Measurements from ENCODE around the gene PSMD1. TPM values are rescaled to one million over a fixed set of nuclear protein-coding genes. Genes with fewer than 3 reads are reported as not detected.

PSMD1 gene
- polyA plus RNA-seq, 2 donors: 18.0 to 38.6 TPM

DNA sequence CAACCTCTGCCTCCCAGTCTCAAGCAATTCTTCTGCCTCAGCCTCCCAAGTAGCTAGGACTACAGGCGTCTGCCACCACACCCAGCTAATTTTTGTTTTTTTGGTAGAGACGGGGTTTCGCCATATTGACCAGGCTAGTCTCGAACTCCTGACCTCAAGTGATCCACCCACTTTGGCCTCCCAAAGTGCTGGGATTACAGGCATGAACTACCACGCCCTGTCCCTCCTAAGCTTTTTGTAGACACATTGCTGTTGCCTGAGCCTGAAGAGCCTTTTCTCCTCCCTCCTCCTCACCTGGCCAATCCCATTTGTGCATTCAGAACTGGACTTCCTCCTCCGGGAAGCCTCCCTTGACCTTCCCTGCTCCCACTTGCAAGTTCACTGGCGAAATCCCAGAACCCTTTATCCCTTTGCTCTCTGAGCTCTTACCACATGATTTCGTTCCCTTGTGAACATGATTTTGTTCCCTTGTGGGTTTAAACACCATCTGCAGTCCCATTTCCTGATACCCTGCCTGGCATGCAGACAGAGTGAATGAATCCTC, 16.8 kb upstream of the PSMD1 start:
- Histone ChIP-seq H3K4me1 (ENCODE audit: control insufficient read depth in 2 of 2, insufficient read depth in 2 of 2, low read length in 1 of 2) (peaks cover 0 to 4% of the 10 kb centered on the region in 2 donors), H3K4me3 (ENCODE audit: low read depth in 1 of 2, low read length in 2 of 2) (no peak overlapping the region), H3K27me3 (ENCODE audit: control insufficient read depth in 1 of 2, insufficient read depth in 2 of 2, low read length in 2 of 2) (peaks cover 0 to 17% of the 10 kb centered on the region in 2 donors), H3K36me3 (ENCODE audit: control insufficient read depth in 2 of 2, insufficient read depth in 2 of 2, low read length in 1 of 2) (no peaks in the 10 kb centered on the region), H3K27ac (ENCODE audit: low read depth in 2 of 2, low read length in 1 of 2) (no peak overlapping the region), H3K9me3 (ENCODE audit: control insufficient read depth in 2 of 2, insufficient read depth in 1 of 2, low read depth in 1 of 2, low read length in 1 of 2) (peaks cover 3 to 4% of the 10 kb centered on the region in 2 donors)
- WGBS, 2 donors: 65 to 78% methylated on average over 8 of the region's 8 CpGs

DNA sequence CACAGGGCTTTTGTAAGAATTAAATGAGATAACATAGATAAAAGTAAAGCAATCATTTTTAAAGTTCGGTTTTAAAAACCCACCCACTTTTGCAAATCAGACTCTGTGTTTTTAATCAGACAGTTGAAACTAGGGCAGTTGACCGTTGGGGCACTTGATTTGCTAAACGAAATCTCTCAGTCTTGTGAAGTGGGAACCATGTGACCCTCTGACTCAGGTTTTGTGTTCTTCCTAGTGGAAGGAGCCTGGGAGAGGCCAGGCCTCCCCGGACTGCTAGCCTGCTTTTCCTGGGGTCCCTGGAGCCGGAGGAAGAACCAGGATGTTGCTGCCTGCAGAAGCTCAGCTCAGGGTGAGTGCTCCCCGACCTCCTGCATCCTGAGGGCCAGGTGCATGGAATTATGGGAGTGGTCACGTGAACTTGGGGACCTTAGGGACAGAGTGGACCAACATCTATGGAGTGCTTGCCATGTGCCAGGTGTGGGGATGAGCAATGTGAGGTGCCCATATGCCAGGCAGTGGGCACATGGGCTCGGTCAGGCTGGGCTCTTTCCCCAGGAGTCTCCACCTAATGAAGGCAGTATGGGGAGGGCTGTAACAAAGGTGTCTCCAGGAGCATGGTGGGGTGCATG, 15.5 kb upstream of the PSMD1 start:
- Histone ChIP-seq H3K36me3 (ENCODE audit: control insufficient read depth in 2 of 2, insufficient read depth in 2 of 2, low read length in 1 of 2) (no peaks in the 10 kb centered on the region), H3K27me3 (ENCODE audit: control insufficient read depth in 1 of 2, insufficient read depth in 2 of 2, low read length in 2 of 2) (peaks cover 0 to 14% of the 10 kb centered on the region in 2 donors), H3K27ac (ENCODE audit: low read depth in 2 of 2, low read length in 1 of 2) (no peak overlapping the region), H3K4me1 (ENCODE audit: control insufficient read depth in 2 of 2, insufficient read depth in 2 of 2, low read length in 1 of 2) (peaks cover 0 to 4% of the 10 kb centered on the region in 2 donors), H3K9me3 (ENCODE audit: control insufficient read depth in 2 of 2, insufficient read depth in 1 of 2, low read depth in 1 of 2, low read length in 1 of 2) (peaks cover under 1 to 3% of the 10 kb centered on the region in 2 donors), H3K4me3 (ENCODE audit: low read depth in 1 of 2, low read length in 2 of 2) (no peak overlapping the region)
- 69 to 74% methylated on average over 8 of the region's 8 CpGs for WGBS, 2 donors

DNA sequence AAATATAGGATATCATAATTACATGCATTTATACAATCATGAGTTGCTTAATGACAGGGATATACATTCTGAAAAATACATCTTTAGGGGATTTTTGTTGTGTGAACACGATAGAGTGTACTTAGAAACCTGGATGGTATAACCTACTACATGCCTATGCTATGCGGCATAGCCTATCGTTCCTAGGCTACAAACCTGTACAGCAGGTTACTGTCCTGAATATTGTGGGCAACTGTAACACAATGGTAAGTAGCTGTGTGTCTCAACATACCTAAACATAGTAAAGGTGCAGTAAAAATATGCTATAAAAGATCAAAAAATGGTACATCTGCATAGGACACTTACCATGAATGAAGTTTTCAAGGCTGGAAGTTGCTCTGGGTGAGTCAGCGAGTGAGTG, 12.9 kb upstream of the PSMD1 start:
- Histone ChIP-seq H3K9me3 (ENCODE audit: control insufficient read depth in 2 of 2, insufficient read depth in 1 of 2, low read depth in 1 of 2, low read length in 1 of 2) (peaks cover 0 to 3% of the 10 kb centered on the region in 2 donors), H3K36me3 (ENCODE audit: control insufficient read depth in 2 of 2, insufficient read depth in 2 of 2, low read length in 1 of 2) (no peaks in the 10 kb centered on the region), H3K4me3 (ENCODE audit: low read depth in 1 of 2, low read length in 2 of 2) (no peak overlapping the region), H3K27me3 (ENCODE audit: control insufficient read depth in 1 of 2, insufficient read depth in 2 of 2, low read length in 2 of 2) (no peaks in the 10 kb centered on the region), H3K4me1 (ENCODE audit: control insufficient read depth in 2 of 2, insufficient read depth in 2 of 2, low read length in 1 of 2) (no peaks in the 10 kb centered on the region), H3K27ac (ENCODE audit: low read depth in 2 of 2, low read length in 1 of 2) (no peak overlapping the region)
- 92% methylated on average over 4 of the region's 4 CpGs for WGBS, 2 donors

DNA sequence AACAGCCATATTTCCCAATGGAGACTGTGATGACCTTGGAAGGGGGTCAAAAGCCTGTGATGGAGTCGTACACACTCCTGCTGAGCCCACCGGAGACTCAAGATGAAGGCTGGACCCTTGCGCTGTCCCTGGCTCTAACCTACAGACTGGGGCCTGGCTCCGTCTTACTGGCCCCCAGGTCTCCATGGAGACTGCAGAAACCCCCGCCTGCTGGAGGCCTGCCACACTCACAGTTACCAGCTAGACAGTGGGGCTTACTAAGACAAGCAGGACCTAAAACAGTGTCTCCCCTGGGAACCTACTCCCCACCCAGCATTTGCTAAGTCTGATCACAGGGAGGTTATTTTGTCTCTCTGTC, 9.8 kb upstream of the PSMD1 start:
- H3K27me3 ChIP-seq (ENCODE audit: control insufficient read depth in 1 of 2, insufficient read depth in 2 of 2, low read length in 2 of 2): no peaks in the 10 kb centered on the region
- no peak overlapping the region for H3K4me3 ChIP-seq (ENCODE audit: low read depth in 1 of 2, low read length in 2 of 2)

DNA sequence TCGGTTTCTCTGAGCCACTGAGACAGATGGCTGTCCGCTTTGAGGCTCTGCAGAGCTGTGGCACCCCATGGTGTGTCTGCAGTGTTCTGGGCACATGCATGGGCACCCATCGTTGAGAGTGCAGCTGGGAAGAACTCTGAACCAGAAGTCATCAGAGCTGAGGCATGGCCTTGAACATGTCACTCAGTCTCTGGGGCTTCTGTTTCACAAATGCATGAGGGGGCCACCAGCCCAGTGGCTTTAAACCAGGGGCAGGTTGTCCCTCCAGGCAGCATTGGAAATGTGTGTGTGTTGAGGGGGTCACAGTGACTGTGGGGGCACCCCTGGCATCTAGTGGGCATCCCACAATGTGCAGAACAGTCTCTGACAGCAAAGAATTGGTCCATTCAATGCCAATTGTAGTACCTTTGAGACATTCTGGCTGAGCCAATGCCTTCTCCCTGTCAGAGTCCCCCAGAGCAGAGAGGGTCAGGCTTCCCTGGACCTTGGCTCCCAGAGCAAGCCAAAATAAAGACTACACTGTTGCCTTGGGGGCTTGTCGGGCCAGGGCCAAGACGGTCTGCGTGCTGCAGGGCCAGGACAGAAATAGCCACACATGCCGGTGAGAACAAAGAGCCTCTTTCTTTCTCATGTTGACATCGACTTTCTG, 9.3 kb upstream of the PSMD1 start:
- Histone ChIP-seq H3K9me3 (ENCODE audit: control insufficient read depth in 2 of 2, insufficient read depth in 1 of 2, low read depth in 1 of 2, low read length in 1 of 2) (no peaks in the 10 kb centered on the region), H3K27me3 (ENCODE audit: control insufficient read depth in 1 of 2, insufficient read depth in 2 of 2, low read length in 2 of 2) (no peaks in the 10 kb centered on the region), H3K36me3 (ENCODE audit: control insufficient read depth in 2 of 2, insufficient read depth in 2 of 2, low read length in 1 of 2) (no peaks in the 10 kb centered on the region), H3K4me3 (ENCODE audit: low read depth in 1 of 2, low read length in 2 of 2) (no peak overlapping the region), H3K4me1 (ENCODE audit: control insufficient read depth in 2 of 2, insufficient read depth in 2 of 2, low read length in 1 of 2) (peaks cover 3 to 4% of the 10 kb centered on the region in 2 donors), H3K27ac (ENCODE audit: low read depth in 2 of 2, low read length in 1 of 2) (no peak overlapping the region)
- 65 to 71% methylated on average over 8 of the region's 8 CpGs for WGBS, 2 donors

More for the DNA sequence above, 9.8 kb upstream of the PSMD1 start:
- Histone ChIP-seq H3K36me3 (ENCODE audit: control insufficient read depth in 2 of 2, insufficient read depth in 2 of 2, low read length in 1 of 2) (no peaks in the 10 kb centered on the region), H3K9me3 (ENCODE audit: control insufficient read depth in 2 of 2, insufficient read depth in 1 of 2, low read depth in 1 of 2, low read length in 1 of 2) (no peaks in the 10 kb centered on the region), H3K4me1 (ENCODE audit: control insufficient read depth in 2 of 2, insufficient read depth in 2 of 2, low read length in 1 of 2) (no peaks in the 10 kb centered on the region), H3K27ac (ENCODE audit: low read depth in 2 of 2, low read length in 1 of 2) (no peak overlapping the region)
- WGBS, 2 donors: 83 to 88% methylated on average over 5 of the region's 5 CpGs

DNA sequence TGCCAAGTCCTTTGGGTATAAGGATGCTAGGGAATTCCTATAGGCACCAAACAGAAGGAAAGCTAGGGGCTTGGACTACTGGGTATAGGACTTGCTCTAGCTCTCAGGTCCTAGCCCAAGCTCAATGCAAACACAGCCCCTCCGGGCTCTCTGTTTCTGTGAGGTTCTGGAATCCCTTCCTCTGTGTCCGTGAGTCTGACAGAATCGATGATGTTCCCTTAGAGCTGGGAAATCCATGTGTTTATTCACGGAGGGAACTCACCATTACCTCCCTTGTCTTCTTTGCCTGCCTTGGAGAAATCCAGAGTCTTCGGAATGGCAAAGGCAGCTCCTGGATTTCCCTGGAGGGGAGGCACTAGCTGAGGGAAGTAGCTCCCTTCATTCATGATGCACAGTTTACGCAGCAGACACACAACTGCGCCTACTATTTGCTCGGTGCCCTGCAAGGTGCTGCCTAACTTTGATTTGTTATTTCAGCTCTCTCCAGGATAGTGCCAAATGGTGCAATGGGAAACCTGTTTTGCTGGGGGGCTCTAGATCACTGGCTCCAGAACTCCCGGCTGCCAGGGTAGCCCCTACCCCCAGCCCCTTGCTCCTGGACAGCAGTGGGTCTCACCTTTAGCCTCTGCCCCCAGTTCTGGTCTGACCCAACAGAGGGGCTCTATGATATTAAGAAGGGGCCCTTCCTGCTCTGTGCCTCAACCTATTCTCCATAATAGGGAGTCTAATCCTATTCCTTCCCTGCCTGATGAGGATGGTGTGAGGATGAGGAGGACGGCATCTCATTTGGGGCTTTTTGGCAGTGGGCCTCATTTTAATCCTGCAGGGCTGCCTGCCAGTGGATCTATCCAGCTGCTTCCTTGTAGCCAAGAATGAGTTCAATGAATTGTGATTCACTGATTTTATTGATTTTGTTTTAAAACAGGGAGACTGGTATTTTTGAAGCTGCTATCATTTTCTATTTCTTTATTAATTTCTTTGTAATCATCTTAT, 8.4 kb upstream of the PSMD1 start:
- Histone ChIP-seq H3K4me3 (ENCODE audit: low read depth in 1 of 2, low read length in 2 of 2) (no peak overlapping the region), H3K27me3 (ENCODE audit: control insufficient read depth in 1 of 2, insufficient read depth in 2 of 2, low read length in 2 of 2) (no peaks in the 10 kb centered on the region), H3K27ac (ENCODE audit: low read depth in 2 of 2, low read length in 1 of 2) (no peak overlapping the region), H3K9me3 (ENCODE audit: control insufficient read depth in 2 of 2, insufficient read depth in 1 of 2, low read depth in 1 of 2, low read length in 1 of 2) (no peaks in the 10 kb centered on the region), H3K36me3 (ENCODE audit: control insufficient read depth in 2 of 2, insufficient read depth in 2 of 2, low read length in 1 of 2) (no peaks in the 10 kb centered on the region), H3K4me1 (ENCODE audit: control insufficient read depth in 2 of 2, insufficient read depth in 2 of 2, low read length in 1 of 2) (peaks cover 4% of the 10 kb centered on the region in 2 donors)
- WGBS, 2 donors: 66 to 71% methylated on average over 10 of the region's 10 CpGs

DNA sequence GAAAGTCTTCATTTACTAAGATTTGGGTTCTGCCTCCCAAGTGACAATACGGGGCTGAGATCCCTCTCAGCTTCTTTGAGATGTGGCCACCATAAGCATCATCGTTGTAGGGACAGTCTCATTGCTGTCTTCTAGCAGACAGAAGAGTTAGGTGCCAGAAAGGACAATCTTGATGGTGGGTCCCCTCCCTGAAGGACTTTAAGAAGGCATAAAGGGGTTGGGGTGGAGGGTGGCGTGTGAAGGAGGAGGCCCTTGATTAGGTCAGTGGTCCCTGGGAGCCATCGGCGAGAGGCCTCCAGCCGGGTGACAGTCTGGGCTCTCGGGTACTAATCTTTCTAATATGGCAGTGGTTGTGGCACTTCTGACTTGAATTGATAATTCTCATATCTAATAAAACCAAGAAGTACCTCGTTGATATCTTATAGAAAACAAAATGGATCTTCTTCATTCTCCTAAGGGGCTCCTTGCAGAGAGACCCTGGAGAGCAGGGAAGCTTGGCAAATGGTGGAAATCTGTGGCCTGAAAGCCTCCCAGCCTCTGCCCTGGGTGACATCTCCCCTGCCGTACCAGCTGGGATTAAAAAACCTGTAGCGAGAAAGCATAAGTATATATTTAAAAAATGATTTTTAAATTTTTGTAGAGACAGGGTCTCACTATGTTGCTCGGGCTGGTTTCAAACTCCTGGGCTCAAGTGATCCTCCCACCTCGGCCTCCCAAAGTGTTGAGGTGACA, 7.2 kb upstream of the PSMD1 start:
- WGBS, 2 donors: 80 to 86% methylated on average over 12 of the region's 12 CpGs
- Histone ChIP-seq H3K4me3 (ENCODE audit: low read depth in 1 of 2, low read length in 2 of 2) (no peak overlapping the region), H3K36me3 (ENCODE audit: control insufficient read depth in 2 of 2, insufficient read depth in 2 of 2, low read length in 1 of 2) (no peaks in the 10 kb centered on the region), H3K4me1 (ENCODE audit: control insufficient read depth in 2 of 2, insufficient read depth in 2 of 2, low read length in 1 of 2) (peaks cover 4% of the 10 kb centered on the region in 2 donors), H3K27ac (ENCODE audit: low read depth in 2 of 2, low read length in 1 of 2) (no peak overlapping the region), H3K9me3 (ENCODE audit: control insufficient read depth in 2 of 2, insufficient read depth in 1 of 2, low read depth in 1 of 2, low read length in 1 of 2) (no peaks in the 10 kb centered on the region), H3K27me3 (ENCODE audit: control insufficient read depth in 1 of 2, insufficient read depth in 2 of 2, low read length in 2 of 2) (no peaks in the 10 kb centered on the region)

DNA sequence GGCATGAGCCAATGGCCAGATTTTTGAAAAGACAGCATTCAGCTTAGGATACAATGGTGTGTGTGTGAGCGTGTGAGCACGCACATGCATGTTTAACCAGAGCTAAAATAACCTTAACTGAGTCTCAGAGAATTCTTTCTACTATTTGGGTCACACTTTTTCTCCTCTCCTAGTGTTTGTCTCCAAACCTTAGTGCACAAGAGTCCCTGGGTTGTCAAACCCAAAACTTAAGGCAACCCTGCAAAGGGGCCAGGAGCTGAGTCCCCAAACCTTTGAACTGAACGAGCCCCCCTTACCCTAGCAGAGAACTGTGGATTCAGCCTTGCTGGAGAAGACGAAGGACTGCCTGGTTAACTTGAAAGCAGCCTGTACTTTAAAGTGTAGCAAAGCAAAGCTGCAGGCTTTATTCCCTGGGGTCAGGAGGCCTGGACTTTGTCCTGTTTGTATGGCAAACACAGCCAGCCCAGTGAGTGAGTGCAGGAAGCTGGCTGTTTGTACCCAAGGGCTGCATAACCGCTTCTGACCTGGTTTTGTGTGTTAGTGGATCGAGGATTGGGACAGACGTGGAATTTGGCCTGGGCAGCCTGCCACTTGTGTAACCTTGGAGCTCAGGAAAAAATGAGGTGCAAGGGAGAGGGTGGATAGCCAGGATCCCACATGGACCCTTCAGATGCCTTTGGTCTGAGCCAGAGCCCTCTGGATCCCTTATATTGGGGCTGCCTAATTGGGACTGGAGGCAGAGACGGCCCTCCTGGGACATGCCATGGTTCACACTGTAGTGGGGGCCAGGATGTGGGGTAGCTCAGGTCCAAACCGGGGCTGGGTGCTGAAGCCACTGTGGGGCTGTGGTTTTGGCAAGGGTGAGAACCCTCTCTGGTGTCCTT, 6.4 kb upstream of the PSMD1 start:
- Histone ChIP-seq H3K27ac (ENCODE audit: low read depth in 2 of 2, low read length in 1 of 2) (no peak overlapping the region), H3K36me3 (ENCODE audit: control insufficient read depth in 2 of 2, insufficient read depth in 2 of 2, low read length in 1 of 2) (no peaks in the 10 kb centered on the region), H3K27me3 (ENCODE audit: control insufficient read depth in 1 of 2, insufficient read depth in 2 of 2, low read length in 2 of 2) (no peaks in the 10 kb centered on the region), H3K4me3 (ENCODE audit: low read depth in 1 of 2, low read length in 2 of 2) (no peak overlapping the region), H3K4me1 (ENCODE audit: control insufficient read depth in 2 of 2, insufficient read depth in 2 of 2, low read length in 1 of 2) (peaks cover 4% of the 10 kb centered on the region in 2 donors), H3K9me3 (ENCODE audit: control insufficient read depth in 2 of 2, insufficient read depth in 1 of 2, low read depth in 1 of 2, low read length in 1 of 2) (no peaks in the 10 kb centered on the region)
- 59 to 70% methylated on average over 9 of the region's 9 CpGs for WGBS, 2 donors

Data from esophagus (tissue), 2 donors.